Brain microvascular endothelial cell (primary cell): ENCODE results near the gene EPHA5.

ENCODE experiments used
- DNase-seq: peaks from one replicate; pipeline ENCODE4 v3.0.0-alpha.2; 2020
- H3K27ac ChIP-seq: fragments of 250-450 bp; sonication (Bioruptor Pico); 2 replicates; pipeline ENCODE4 v1.5.1; 2020; ENCODE audit warnings: mild to moderate bottlenecking, moderate library complexity
- H3K27me3 ChIP-seq: fragments of 250-450 bp; sonication (Bioruptor Pico); replicated peaks from 2 replicates; pipeline ENCODE4 v1.5.1; 2020; ENCODE audit warnings: mild to moderate bottlenecking
- H3K36me3 ChIP-seq: fragments of 250-450 bp; sonication (Bioruptor Pico); replicated peaks from 2 replicates; pipeline ENCODE4 v1.5.1; 2020; ENCODE audit warnings: mild to moderate bottlenecking
- H3K4me3 ChIP-seq: 2 replicates; pipeline ENCODE4 v1.5.1; 2011; ENCODE audit warnings: low read depth, mild to moderate bottlenecking, control low read depth, low read length, moderate library complexity
- in situ Hi-C: cut with HindIII; loops from 2 replicates; pipeline ENCODE4 v1.10.0; 2017; ENCODE audit warnings: low sequenced_read_pairs, low pct_ligation_motif_present
- TF ChIP-seq, protein P1 (sequence below): IDR thresholded peaks from 2 replicates; pipeline ENCODE4 v1.5.1; 2011; ENCODE audit warnings: low read depth, mild to moderate bottlenecking, moderate library complexity, low read length, control low read depth, inconsistent platforms; ENCODE audit errors: missing control alignments

EPHA5 gene

DNA sequence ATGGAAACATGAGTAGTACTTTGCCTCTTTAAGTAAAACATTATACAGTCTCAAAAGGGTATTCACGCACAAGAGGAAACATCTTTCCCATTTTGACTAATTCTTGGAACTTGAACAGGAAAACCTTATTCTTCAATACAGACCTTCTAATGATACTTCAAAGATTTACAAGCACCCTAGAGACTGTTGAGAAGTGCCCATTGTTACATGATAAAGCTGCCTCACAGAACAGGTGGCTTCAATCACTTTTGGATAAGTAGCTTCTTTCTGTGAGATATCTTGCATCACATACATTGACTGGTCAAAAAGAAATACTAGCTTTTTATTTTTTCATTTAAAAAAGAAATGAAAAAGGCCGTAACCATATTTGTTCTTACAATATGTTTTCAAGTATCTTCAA lies 219.4 kb downstream of the EPHA5 start:
- H3K4me3 ChIP-seq: no peak overlapping the region
- no peaks in the 10 kb centered on the region for H3K27me3 ChIP-seq
- TF ChIP-seq, protein P1, sequence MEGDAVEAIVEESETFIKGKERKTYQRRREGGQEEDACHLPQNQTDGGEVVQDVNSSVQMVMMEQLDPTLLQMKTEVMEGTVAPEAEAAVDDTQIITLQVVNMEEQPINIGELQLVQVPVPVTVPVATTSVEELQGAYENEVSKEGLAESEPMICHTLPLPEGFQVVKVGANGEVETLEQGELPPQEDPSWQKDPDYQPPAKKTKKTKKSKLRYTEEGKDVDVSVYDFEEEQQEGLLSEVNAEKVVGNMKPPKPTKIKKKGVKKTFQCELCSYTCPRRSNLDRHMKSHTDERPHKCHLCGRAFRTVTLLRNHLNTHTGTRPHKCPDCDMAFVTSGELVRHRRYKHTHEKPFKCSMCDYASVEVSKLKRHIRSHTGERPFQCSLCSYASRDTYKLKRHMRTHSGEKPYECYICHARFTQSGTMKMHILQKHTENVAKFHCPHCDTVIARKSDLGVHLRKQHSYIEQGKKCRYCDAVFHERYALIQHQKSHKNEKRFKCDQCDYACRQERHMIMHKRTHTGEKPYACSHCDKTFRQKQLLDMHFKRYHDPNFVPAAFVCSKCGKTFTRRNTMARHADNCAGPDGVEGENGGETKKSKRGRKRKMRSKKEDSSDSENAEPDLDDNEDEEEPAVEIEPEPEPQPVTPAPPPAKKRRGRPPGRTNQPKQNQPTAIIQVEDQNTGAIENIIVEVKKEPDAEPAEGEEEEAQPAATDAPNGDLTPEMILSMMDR: no peak
- DNase-seq: no peak
- in situ Hi-C loops: no loop called here
- no peak overlapping the region for H3K27ac ChIP-seq
- no peaks in the 10 kb centered on the region for H3K36me3 ChIP-seq

DNA sequence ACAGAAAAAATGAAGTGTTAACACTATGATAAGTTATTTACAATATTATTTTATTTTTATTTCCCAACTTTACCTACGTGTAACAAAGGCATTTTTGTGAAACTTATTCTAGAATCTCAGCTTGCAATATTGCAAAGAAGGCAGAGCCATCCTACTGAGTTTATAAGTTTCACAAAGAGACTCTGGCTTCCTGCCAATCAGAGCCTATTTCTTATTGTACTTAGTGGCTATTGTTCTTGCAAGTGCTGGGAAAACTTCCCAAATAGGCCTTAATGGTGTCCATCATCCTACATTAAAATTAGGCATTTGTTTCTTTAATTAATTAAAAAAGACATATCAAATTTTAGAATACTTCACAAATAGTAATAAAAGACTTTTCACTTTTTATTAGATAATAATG lies 233.2 kb downstream of the EPHA5 start:
- TF ChIP-seq, protein P1: no peak
- Histone ChIP-seq H3K27ac (no peak overlapping the region), H3K27me3 (no peaks in the 10 kb centered on the region), H3K4me3 (no peak overlapping the region), H3K36me3 (no peaks in the 10 kb centered on the region)
- no peak for DNase-seq
- in situ Hi-C loops: no loop called here

DNA sequence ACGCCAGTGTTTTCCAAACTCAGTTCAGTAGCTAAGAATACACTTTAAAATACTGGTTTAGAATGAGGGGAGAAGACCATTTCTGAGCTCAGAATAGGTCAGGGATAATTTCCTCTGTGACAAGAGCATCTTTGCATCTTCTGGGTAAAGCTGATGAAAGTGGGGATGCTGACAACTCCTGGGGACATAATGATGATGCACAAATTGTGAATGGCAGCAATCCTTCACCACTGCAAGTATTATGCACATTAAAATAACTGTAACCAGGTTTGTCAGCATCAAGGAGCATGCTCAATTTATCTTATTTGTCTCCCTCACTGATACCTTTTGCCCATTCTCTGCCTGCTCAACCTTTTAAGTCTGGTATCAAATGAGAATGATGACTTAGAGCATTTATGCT lies 248.2 kb downstream of the EPHA5 start:
- in situ Hi-C loops: no loop called here
- Histone ChIP-seq H3K27me3 (no peaks in the 10 kb centered on the region), H3K36me3 (no peaks in the 10 kb centered on the region), H3K27ac (no peak overlapping the region), H3K4me3 (no peak overlapping the region)
- TF ChIP-seq, protein P1: no peak
- DNase-seq: no peak

DNA sequence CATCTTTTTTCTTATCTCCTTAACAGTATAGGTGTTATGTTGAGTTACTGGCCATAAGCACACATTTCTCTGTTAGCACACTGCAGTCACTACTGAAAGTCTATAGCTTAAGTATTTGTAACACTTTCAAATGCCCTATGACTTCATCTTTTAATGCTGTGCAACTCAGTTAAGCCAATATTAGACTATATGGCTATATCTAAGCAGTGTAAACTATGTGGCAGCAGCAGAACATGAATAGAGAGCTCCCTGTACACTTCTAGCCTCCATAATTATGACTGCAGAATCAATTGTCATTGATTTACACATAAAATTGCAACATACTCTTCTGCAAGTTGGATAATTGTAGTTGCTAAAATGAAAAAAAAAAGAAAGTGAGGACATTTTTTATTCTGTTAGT lies 250.3 kb downstream of the EPHA5 start:
- H3K36me3 ChIP-seq: no peaks in the 10 kb centered on the region
- H3K27me3 ChIP-seq: no peaks in the 10 kb centered on the region
- in situ Hi-C loops: no loop called here
- DNase-seq: no peak
- no peak overlapping the region for H3K27ac ChIP-seq
- TF ChIP-seq, protein P1: no peak
- H3K4me3 ChIP-seq: no peak overlapping the region

DNA sequence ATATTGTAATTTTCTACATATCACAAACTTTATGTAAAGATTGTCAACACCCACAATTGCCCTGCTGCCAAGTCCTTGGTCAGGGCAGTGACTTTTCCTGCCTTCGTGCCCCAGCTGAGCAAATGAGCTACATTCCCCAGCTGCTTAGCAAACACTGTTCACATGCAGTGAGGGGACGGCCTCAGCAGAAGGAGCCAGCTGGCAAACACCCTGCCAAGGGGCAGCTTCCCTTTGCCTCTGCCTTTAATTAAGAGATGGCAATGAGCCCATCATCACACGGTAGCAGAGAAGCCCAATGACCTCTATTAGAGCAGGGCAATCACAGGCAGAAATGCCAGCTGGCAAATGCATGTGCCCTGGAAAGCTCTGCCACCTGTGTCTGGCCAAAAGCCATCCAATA lies 253.4 kb downstream of the EPHA5 start:
- Histone ChIP-seq H3K4me3 (no peak overlapping the region), H3K36me3 (no peaks in the 10 kb centered on the region), H3K27ac (no peak overlapping the region), H3K27me3 (no peaks in the 10 kb centered on the region)
- no peak for DNase-seq
- in situ Hi-C loops: no loop called here
- TF ChIP-seq, protein P1: no peak

DNA sequence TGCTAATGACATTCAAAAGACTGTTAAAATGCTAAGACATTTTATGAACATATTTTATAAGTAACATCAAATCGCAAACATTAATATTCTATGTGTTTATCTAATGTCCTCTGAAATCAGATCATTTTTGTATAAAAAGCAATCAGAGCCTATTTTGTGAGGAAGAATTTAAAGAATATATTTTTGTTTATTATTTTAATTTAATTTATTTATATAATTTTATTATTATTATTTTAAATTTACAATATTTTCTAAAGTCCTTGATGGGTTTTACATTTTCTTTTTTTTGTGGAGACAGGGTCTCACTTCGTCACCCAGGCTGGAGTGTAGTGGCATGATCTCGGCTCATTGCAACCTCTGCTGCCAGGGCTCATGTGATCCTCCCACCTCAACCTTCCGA lies 262.8 kb downstream of the EPHA5 start:
- no peaks in the 10 kb centered on the region for H3K36me3 ChIP-seq
- TF ChIP-seq, protein P1: no peak
- DNase-seq: no peak
- H3K27ac ChIP-seq: no peak overlapping the region
- no peaks in the 10 kb centered on the region for H3K27me3 ChIP-seq
- no peak overlapping the region for H3K4me3 ChIP-seq
- in situ Hi-C loops: no loop called here
